Right lung (tissue), 5 donors: ENCODE measurements around the gene RUFY1. TPM values are rescaled to one million over a fixed set of nuclear protein-coding genes. Genes with fewer than 3 reads are reported as not detected.
"Not testable (repeated sequence)": the region's sequence is repeated elsewhere in the genome, so short reads cannot be mapped to it uniquely, and the experiment has no call there.

Source experiments
- DNase-seq, 2 donors: peaks; one replicate each; pipeline ENCODE4 v3.0.0-alpha.2; 2013
- polyA plus RNA-seq, 5 donors: library from polyadenylated mRNA; unstranded; fragments of 120-200 nt; gene quantifications; one replicate each; pipeline versions ENCODE4 v1.2.1 to v1.2.3, GENCODE V29; 2013; ENCODE audit warnings: inconsistent platforms in 1 of 5, low replicate concordance in 1 of 5; ENCODE audit not compliant: insufficient read length in 5 of 5, insufficient read depth in 1 of 5

RUFY1 gene
- polyA plus RNA-seq, 5 donors, result 68.9 to 92.5 (median 77.2) TPM

- DNase-seq, result no peak
Measured at GRCh38 chr5:179533907-179534306, 16.4 kb upstream of the RUFY1 start.

DNA sequence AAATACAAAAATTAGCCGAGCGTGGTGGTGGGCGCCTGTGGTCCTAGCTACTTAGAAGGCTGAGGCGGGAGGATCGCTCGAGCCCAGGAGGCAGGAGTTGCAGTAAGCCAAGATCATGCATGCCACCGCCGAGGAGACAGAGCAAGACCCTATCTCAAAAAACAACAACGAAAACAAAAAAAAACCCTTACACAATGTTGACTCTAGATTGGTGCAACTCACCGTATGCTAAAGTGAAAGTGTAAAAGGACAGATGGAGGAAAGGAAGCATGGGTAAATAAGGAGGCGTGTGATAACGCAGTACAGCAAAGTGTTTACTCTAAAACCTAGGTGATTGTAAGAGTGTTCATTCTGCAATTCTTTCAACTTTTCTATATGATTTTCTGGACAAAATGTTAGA lies 15.9 kb upstream of the RUFY1 start:
- DNase-seq, result no peak

DNA sequence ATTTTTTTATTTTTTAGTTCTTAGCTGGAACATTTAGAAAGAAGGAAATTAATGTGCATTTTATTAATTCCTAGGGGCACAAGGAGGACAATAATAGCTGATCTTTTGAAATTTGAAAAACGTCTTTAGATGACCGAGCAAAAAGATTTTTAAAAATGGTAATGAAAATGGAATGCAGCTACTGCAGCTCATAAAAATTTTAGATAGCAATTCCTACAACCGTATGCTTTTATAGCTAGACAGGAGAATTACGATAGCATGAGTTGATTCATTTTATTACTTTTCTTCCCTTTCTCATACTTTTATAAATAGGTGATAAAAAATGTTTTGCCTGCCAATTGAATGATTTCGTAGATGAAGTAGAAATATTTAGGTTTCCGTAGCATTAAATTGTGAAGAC lies 13.7 kb upstream of the RUFY1 start:
- DNase-seq, result no peak

GRCh38 chr5:179542170-179542569 lies 8.2 kb upstream of the RUFY1 start:
- DNase-seq, result no peak

DNA sequence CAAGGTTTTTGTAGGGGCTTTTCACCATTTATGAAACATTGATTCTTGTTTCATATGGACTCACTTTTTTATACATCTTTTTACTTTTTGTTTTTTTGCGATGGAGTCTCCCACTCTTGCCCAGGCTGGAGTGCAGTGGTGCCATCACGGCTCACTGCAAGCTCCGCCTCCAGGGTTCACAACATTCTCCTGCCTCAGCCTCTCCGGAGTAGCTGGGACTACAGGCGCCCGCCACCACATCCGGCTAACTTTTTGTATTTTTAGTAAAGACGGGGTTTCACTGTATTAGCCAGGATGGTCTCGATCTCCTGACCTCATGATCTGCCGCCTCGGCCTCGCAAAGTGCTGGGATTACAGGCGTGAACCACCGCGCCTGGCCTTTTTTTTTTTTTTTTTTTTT lies 7.1 kb upstream of the RUFY1 start:
- not testable (repeated sequence) for DNase-seq

- no peak for DNase-seq
Measured at GRCh38 chr5:179553006-179553405, 2.7 kb downstream of the RUFY1 start.

DNA sequence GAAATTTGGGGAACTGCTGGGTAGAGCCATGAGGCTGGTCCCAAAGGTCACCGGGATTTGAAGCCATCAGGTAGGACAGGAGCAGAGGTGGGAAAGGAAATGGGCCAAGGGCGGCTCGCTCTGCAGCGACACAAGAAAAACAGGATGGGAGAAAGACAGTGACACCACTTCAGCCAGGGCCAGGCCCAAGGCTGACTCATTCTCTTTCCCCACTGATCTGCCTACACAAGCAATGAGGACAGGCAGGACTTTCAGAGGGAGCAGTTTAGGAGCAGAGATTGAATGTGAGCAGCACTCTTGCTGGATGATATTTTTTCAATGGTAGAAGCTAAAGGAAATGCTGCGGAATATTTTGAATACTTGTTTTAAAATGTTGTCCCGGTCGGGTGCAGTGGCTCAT lies 3.5 kb downstream of the RUFY1 start:
- no peak for DNase-seq

DNA sequence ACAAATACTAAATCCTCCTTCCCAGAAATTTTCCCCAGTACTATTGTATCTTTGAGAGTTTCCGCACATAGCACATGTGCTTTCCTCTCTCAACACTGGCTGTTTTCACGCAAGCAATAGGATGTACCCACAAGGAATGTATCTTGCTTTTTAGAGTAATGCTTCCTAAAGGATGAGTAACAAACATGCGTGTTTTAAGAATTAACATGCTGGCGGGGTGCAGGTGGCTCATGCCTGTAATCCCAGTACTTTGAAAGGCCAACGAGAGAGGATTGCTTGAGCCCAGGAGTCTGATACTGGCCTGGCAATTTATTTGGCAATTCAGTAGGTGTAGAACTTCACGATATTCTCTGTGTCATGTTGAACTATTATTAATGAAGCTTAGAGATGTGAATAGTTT lies 4.6 kb downstream of the RUFY1 start:
- no peak for DNase-seq

GRCh38 chr5:179558261-179558799 lies 8.0 kb downstream of the RUFY1 start:
- not testable (repeated sequence) for DNase-seq

GRCh38 chr5:179558932-179559283 lies 8.6 kb downstream of the RUFY1 start:
- peak in 1 of 2 donors; percentile 54 for DNase-seq

DNA sequence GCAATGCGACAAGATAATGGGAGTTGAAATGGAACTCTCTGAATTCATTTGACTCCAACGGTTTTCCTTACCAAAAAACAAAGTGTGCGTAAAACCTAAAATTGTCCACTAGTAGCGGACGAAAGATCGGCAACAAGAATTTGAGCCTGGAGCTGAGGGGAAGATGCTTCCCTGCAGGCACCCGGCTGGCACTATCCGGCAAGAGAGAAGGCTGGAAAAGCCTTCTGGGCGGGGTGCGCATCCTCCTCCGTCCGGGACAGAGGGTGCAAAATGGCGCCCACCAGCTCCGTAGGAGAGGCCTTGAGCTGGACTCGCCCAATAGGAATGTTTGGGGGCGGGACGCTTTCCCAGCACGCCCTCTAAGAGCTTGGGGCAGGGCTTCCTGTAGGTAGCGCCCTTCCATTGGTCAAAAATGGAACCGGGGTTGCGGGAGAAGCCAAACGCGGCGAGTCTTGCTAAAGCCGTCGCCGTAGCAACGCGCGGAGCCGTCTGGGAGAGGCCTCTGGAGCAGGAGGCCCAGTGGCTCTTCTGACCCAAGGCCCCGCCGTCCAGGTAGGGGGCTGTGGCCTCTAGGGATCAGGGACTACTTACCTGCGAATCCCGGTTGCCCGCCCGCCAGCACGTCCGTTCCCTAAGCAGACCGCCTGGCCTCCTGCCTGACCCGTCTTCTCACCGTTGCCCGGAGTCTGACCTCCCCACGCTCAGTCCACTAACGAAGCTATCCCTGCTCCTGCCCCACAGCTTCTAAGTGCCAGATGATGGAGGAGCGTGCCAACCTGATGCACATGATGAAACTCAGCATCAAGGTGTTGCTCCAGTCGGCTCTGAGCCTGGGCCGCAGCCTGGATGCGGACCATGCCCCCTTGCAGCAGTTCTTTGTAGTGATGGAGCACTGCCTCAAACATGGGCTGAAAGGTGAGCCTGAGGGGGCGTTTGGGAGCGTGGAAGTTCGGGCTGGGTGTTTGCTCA lies 9.2 kb downstream of the RUFY1 start:
- peak; percentile 97 to 98 for DNase-seq

- no peak for DNase-seq
Measured at GRCh38 chr5:179564526-179564925, 14.2 kb downstream of the RUFY1 start.

GRCh38 chr5:179568721-179569120 lies 18.4 kb downstream of the RUFY1 start:
- no peak for DNase-seq

GRCh38 chr5:179572386-179572785 lies 22.0 kb downstream of the RUFY1 start:
- no peak for DNase-seq

DNA sequence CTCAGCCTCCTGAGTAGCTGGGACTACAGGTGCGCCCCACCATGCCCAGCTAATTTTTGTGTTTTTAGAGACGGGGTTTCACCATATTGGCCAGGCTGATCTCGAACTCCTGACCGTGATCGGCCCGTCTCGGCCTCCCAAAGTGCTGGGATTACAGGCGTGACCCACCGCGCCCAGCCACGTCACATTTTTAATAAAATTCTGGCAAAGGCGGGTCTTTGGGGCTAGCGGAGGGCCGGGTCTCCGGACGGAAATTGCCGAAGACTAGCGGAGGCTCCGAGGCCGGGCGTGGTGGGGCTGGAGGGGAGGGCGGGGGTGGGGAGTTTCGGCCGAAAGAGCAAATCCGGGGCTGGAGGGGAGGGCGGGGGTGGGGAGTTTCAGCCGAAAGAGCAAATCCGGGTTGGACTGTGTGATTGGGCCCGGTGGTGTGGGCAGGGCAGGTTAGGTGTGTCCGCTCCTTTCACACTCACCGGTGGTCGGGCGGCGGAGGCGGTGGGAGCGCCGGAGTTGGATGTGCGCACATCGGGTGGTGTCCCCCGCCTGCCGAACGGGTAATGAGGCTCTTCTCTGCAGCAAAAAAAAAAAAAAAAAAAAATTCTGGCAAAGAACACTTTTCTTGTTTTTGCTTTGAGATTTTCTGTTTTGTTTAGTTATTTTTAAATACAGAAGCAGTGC lies 27.1 kb downstream of the RUFY1 start:
- no peak for DNase-seq

GRCh38 chr5:179585941-179586401 lies 35.6 kb downstream of the RUFY1 start:
- DNase-seq, result no peak

DNA sequence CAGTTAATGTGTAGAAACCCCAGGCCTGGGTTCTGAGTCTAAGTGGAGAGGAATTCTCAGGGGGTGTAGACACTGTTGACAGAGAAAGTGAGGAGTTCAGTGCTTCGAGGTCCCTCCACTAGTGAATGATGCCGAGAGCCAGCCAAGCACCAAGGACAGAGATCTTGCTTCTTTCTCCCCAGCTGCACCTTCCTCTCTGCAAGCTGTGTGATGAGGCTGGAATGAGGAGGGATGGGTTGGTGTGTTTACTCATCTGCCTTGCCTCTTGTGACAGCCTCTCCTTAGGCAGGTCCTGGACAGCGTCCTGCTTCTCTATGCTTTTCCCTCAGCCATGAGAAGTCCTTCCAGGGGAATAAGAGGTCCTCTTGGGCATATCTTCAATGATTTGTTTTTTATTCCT lies 37.8 kb downstream of the RUFY1 start:
- no peak for DNase-seq

DNA sequence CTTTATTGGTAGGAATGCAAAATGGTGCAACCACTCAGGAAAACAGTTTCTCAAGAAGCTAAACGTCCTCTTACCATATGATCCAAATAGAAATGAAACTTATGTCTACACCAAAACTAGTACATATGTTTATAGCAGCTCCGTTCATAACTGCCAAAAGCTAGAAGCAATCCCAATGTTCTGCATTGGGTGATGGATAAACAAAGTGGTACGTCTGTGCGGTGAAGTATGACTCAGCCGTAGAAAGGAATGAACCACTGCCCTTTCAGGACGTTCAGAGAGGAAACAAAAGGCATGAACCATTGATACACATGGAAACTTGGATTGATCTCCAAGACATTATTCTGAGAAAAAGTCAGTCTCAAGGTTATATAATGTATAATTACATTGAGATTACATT lies 45.6 kb downstream of the RUFY1 start:
- no peak for DNase-seq

DNA sequence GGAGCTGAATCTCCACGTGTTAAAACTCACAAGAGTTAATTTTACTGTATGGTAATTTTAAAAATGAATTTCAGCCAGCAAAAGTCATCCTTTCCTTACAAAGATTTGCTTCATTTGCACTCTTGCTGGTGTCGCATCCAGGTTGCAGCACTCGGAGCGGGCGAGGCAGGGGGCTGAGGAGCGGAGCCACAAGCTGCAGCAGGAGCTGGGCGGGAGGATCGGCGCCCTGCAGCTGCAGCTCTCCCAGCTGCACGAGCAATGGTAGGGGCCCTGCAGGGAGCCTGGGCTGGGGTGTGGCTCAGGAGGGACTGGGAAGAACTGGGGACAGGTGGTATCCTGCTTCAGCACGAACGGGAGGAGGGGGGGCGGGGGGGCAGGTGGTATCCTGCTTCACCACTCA lies 46.1 kb downstream of the RUFY1 start:
- no peak for DNase-seq

- no peak for DNase-seq
Measured at GRCh38 chr5:179599100-179599499, 48.7 kb downstream of the RUFY1 start.

DNA sequence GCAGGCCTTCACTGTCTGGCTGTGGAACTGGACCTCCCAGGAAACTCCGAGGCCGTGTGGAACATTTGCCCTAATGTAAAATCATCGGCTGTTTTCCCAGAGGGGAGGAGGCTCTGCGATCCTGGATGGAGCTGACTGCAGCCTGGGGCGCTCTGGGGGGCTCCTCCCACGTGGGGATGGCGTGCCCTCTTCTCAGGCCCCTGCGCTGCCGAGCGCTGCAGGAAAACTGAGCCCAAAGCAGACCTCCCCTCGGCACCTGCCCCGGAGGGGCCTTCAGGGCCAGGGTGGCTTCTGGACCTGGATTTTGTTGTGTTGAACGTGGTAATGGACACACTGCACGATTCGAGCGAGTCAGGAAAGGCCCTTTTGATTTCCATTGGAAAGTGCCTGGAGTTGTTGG lies 49.2 kb downstream of the RUFY1 start:
- DNase-seq, result no peak

DNA sequence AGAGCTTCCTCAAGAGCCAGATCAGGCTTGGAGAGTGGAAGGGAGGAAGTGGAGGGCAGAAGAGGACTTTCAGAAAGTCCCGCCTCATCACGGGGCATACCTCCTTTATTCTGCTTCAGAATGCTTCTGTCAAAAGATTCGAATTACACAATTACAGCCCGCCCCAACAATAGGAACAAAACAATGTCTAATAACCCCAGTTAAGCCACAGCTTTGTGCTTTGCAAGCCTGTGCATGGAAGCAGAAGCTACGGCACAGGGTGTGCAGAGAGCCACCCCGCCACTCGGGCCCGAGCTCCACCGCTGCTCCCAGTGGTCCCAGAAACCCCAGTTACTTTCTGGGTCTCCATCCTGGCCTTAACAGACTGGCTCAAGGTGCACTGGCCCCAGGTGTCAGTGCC lies 49.6 kb downstream of the RUFY1 start:
- no peak for DNase-seq
